ENCODE measurements around the gene CRHR1. TPM values are rescaled to one million over a fixed set of nuclear protein-coding genes. Genes with fewer than 3 reads are reported as not detected.

Gene CRHR1
- total RNA-seq, 4 donors from 2014 or later: not detected

- H3K27ac ChIP-seq: no peak overlapping the region
- TF ChIP-seq POLR2AphosphoS5 (IDR thresholded peaks at IDR 0.05) (no peak), POLR2A (IDR thresholded peaks at IDR 0.05) (no peak), CTCF (IDR thresholded peaks at IDR 0.05) (no peak), EP300 (IDR thresholded peaks at IDR 0.05; ENCODE audit: low read depth) (no peak)
- in situ Hi-C loops (cut with MboI; ENCODE audit: low pct_ligation_motif_present in 1 of 4, low pct_unique_long_range_greater_than_20kb in 1 of 4, low sequenced_read_pairs in 3 of 4) (no loop called here), intact Hi-C loops (cut with DNase I; ENCODE audit: low total_unique reads) (no loop called here)
- DNase-seq: no peak
- H3K4me3 ChIP-seq: no peak overlapping the region
- H3K4me1 ChIP-seq: peaks cover 8 to 24% (median 23%) of the 10 kb centered on the region in 4 donors
- no peaks in the 10 kb centered on the region for H3K36me3 ChIP-seq
- H3K9me3 ChIP-seq: no peaks in the 10 kb centered on the region
- 73% methylated on average over 3 of the region's 3 CpGs; no CpG with 5 or more reads in 1 of the 2 donors for WGBS, 2 donors (ENCODE audit: low coverage in 1 of 2)
- H3K27me3 ChIP-seq: peaks cover 99% of the 10 kb centered on the region
Observed at GRCh38 chr17:45788057-45788456, 3.9 kb downstream of the CRHR1 start.

- Histone ChIP-seq H3K4me1 (peaks cover 0 to 7% (median 6%) of the 10 kb centered on the region in 4 donors), H3K27ac (no peak overlapping the region), H3K36me3 (no peaks in the 10 kb centered on the region), H3K4me3 (no peak overlapping the region), H3K9me3 (no peaks in the 10 kb centered on the region), H3K27me3 (peaks cover 95% of the 10 kb centered on the region)
- 40 to 54% methylated on average over 3 of the region's 3 CpGs for WGBS, 2 donors (ENCODE audit: low coverage in 1 of 2)
- intact Hi-C loops (cut with DNase I; ENCODE audit: low total_unique reads) (no loop called here), in situ Hi-C loops (cut with MboI; ENCODE audit: low pct_ligation_motif_present in 1 of 4, low pct_unique_long_range_greater_than_20kb in 1 of 4, low sequenced_read_pairs in 3 of 4) (no loop called here)
- DNase-seq: no peak
- no peak for TF ChIP-seq CTCF (IDR thresholded peaks at IDR 0.05)
- TF ChIP-seq POLR2AphosphoS5 (IDR thresholded peaks at IDR 0.05): no peak
- no peak for TF ChIP-seq EP300 (IDR thresholded peaks at IDR 0.05; ENCODE audit: low read depth)
- no peak for TF ChIP-seq POLR2A (IDR thresholded peaks at IDR 0.05)
Observed at GRCh38 chr17:45789874-45790273, 5.8 kb downstream of the CRHR1 start.

- H3K36me3 ChIP-seq: no peaks in the 10 kb centered on the region
- TF ChIP-seq EP300 (IDR thresholded peaks at IDR 0.05; ENCODE audit: low read depth) (no peak), POLR2AphosphoS5 (IDR thresholded peaks at IDR 0.05) (no peak), POLR2A (IDR thresholded peaks at IDR 0.05) (no peak), CTCF (IDR thresholded peaks at IDR 0.05) (no peak)
- in situ Hi-C loops (cut with MboI; ENCODE audit: low pct_ligation_motif_present in 1 of 4, low pct_unique_long_range_greater_than_20kb in 1 of 4, low sequenced_read_pairs in 3 of 4): no loop called here
- no peak overlapping the region for H3K4me3 ChIP-seq
- H3K9me3 ChIP-seq: no peaks in the 10 kb centered on the region
- 35 to 60% methylated on average over 1 to 11 of the region's 11 CpGs for WGBS, 2 donors (ENCODE audit: low coverage in 1 of 2)
- peaks cover 95% of the 10 kb centered on the region for H3K27me3 ChIP-seq
- DNase-seq: no peak
- H3K27ac ChIP-seq: no peak overlapping the region
- intact Hi-C loops (cut with DNase I; ENCODE audit: low total_unique reads): no loop called here
- peaks cover 0 to 1% (median under 1%) of the 10 kb centered on the region in 4 donors for H3K4me1 ChIP-seq
Observed at GRCh38 chr17:45790296-45790922, 6.3 kb downstream of the CRHR1 start.

- Histone ChIP-seq H3K27me3 (peaks cover 95% of the 10 kb centered on the region), H3K4me1 (no peaks in the 10 kb centered on the region), H3K36me3 (no peaks in the 10 kb centered on the region), H3K9me3 (no peaks in the 10 kb centered on the region), H3K4me3 (no peak overlapping the region), H3K27ac (no peak overlapping the region)
- intact Hi-C loops (cut with DNase I; ENCODE audit: low total_unique reads): no loop called here
- in situ Hi-C loops (cut with MboI; ENCODE audit: low pct_ligation_motif_present in 1 of 4, low pct_unique_long_range_greater_than_20kb in 1 of 4, low sequenced_read_pairs in 3 of 4): no loop called here
- 29 to 45% methylated on average over 3 to 8 of the region's 8 CpGs for WGBS, 2 donors (ENCODE audit: low coverage in 1 of 2)
- DNase-seq: no peak
- TF ChIP-seq POLR2A (IDR thresholded peaks at IDR 0.05): no peak
- TF ChIP-seq CTCF (IDR thresholded peaks at IDR 0.05): no peak
- TF ChIP-seq EP300 (IDR thresholded peaks at IDR 0.05; ENCODE audit: low read depth): no peak
- no peak for TF ChIP-seq POLR2AphosphoS5 (IDR thresholded peaks at IDR 0.05)
Observed at GRCh38 chr17:45791041-45791582, 7.0 kb downstream of the CRHR1 start.
